GM23338 (cell line): Measurements from ENCODE around the gene CNOT1.

Source experiments
- CREB1 ChIP-seq: fragments of 250-450 bp; sonication (Bioruptor Pico); IDR thresholded peaks from 2 replicates; pipeline ENCODE4 v1.5.0; 2020; ENCODE audit warnings: low read depth, mild to moderate bottlenecking, moderate library complexity
- EZH2 ChIP-seq: fragments of 200-600 bp; sonication (generic); IDR thresholded peaks from one replicate; pipeline ENCODE4 v1.8.0; 2017; ENCODE audit warnings: antibody characterized with exemption, mild to moderate bottlenecking, low read depth; ENCODE audit not compliant: unreplicated experiment
- EZH2phosphoT487 ChIP-seq: fragments of 200-600 bp; sonication (generic); IDR thresholded peaks from one replicate; pipeline ENCODE4 v1.8.1; 2018; ENCODE audit warnings: antibody characterized with exemption; ENCODE audit not compliant: unreplicated experiment
- JUNB ChIP-seq: IDR thresholded peaks from one replicate; pipeline ENCODE4 v1.6.1; 2016; ENCODE audit warnings: antibody characterized with exemption; ENCODE audit not compliant: unreplicated experiment
- POLR2AphosphoS5 ChIP-seq: IDR thresholded peaks from 2 replicates; pipeline ENCODE4 v1.6.1; 2016; ENCODE audit warnings: antibody characterized with exemption, low read depth
- STAT1 ChIP-seq: IDR thresholded peaks from one replicate; pipeline ENCODE4 v1.6.1; 2016; ENCODE audit warnings: antibody characterized with exemption; ENCODE audit not compliant: unreplicated experiment
- ZNF331 ChIP-seq: fragments of 250-450 bp; sonication (Bioruptor Pico); IDR thresholded peaks from 2 replicates; pipeline ENCODE4 v1.5.0; 2020; ENCODE audit warnings: low read depth, mild to moderate bottlenecking, moderate library complexity
- TF ChIP-seq, protein P1 (sequence below), 2 experiments: fragments of 200-600 bp in 1 of 2; sonication (generic) in 1 of 2; conservative IDR thresholded peaks; 2 replicates each; pipeline versions ENCODE4 v1.5.1 to v1.6.1; 2016 to 2017; ENCODE audit warnings: antibody characterized with exemption in 2 of 2, low read depth in 2 of 2, mild to moderate bottlenecking in 2 of 2, moderate library complexity in 1 of 2
- TF ChIP-seq, protein P2 (sequence below): IDR thresholded peaks from one replicate; pipeline ENCODE4 v1.6.1; 2018; ENCODE audit warnings: antibody characterized with exemption; ENCODE audit not compliant: unreplicated experiment
- TF ChIP-seq, protein P3 (sequence below): IDR thresholded peaks from 2 replicates; pipeline ENCODE4 v1.6.1; 2016; ENCODE audit warnings: antibody characterized with exemption

DNA sequence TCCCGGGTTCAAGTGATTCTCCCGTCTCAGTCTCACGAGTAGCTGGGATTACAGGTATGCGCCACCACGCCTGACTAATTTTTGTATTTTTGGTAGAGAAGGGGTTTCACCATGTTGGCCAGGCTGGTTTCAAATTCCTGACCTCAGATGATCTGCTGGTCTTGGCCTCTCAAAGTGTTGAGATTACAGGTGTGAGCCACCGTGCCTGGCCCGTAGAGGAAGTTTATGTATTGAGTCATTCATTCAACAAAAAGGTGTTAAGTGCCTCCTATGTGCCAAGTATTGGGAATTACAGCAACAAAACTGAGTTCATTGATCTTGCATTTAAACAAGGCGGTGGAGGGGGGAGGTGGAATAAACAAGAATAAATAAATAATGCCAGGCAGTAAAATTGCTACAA lies 10.2 kb upstream of the CNOT1 start:
- TF ChIP-seq EZH2: no peak
- TF ChIP-seq, protein P1, sequence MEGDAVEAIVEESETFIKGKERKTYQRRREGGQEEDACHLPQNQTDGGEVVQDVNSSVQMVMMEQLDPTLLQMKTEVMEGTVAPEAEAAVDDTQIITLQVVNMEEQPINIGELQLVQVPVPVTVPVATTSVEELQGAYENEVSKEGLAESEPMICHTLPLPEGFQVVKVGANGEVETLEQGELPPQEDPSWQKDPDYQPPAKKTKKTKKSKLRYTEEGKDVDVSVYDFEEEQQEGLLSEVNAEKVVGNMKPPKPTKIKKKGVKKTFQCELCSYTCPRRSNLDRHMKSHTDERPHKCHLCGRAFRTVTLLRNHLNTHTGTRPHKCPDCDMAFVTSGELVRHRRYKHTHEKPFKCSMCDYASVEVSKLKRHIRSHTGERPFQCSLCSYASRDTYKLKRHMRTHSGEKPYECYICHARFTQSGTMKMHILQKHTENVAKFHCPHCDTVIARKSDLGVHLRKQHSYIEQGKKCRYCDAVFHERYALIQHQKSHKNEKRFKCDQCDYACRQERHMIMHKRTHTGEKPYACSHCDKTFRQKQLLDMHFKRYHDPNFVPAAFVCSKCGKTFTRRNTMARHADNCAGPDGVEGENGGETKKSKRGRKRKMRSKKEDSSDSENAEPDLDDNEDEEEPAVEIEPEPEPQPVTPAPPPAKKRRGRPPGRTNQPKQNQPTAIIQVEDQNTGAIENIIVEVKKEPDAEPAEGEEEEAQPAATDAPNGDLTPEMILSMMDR (conservative IDR thresholded peaks at IDR 0.05; ENCODE audit: low read depth in 2 of 2): no peak
- TF ChIP-seq JUNB: no peak
- TF ChIP-seq CREB1 (CRISPR knock-in tag): no peak
- no peak for TF ChIP-seq POLR2AphosphoS5
- TF ChIP-seq ZNF331 (CRISPR knock-in tag): no peak
- no peak for TF ChIP-seq EZH2phosphoT487
- TF ChIP-seq, protein P2, sequence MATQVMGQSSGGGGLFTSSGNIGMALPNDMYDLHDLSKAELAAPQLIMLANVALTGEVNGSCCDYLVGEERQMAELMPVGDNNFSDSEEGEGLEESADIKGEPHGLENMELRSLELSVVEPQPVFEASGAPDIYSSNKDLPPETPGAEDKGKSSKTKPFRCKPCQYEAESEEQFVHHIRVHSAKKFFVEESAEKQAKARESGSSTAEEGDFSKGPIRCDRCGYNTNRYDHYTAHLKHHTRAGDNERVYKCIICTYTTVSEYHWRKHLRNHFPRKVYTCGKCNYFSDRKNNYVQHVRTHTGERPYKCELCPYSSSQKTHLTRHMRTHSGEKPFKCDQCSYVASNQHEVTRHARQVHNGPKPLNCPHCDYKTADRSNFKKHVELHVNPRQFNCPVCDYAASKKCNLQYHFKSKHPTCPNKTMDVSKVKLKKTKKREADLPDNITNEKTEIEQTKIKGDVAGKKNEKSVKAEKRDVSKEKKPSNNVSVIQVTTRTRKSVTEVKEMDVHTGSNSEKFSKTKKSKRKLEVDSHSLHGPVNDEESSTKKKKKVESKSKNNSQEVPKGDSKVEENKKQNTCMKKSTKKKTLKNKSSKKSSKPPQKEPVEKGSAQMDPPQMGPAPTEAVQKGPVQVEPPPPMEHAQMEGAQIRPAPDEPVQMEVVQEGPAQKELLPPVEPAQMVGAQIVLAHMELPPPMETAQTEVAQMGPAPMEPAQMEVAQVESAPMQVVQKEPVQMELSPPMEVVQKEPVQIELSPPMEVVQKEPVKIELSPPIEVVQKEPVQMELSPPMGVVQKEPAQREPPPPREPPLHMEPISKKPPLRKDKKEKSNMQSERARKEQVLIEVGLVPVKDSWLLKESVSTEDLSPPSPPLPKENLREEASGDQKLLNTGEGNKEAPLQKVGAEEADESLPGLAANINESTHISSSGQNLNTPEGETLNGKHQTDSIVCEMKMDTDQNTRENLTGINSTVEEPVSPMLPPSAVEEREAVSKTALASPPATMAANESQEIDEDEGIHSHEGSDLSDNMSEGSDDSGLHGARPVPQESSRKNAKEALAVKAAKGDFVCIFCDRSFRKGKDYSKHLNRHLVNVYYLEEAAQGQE: no peak
- TF ChIP-seq STAT1: no peak
- TF ChIP-seq, protein P3, sequence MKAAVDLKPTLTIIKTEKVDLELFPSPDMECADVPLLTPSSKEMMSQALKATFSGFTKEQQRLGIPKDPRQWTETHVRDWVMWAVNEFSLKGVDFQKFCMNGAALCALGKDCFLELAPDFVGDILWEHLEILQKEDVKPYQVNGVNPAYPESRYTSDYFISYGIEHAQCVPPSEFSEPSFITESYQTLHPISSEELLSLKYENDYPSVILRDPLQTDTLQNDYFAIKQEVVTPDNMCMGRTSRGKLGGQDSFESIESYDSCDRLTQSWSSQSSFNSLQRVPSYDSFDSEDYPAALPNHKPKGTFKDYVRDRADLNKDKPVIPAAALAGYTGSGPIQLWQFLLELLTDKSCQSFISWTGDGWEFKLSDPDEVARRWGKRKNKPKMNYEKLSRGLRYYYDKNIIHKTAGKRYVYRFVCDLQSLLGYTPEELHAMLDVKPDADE: no peak
